Mucosa of descending colon (tissue), 3 donors: ENCODE data around the gene HEXIM1. TPM values are rescaled to one million over a fixed set of nuclear protein-coding genes. Genes with fewer than 3 reads are reported as not detected.

Experiments used
- ATAC-seq: fragments of 200-7000 bp; cut with Tn5 transposase; one replicate; pipeline ENCODE4 v1.9.1; 2020; ENCODE audit warnings: mild to moderate bottlenecking, moderate library complexity
- DNase-seq, 3 donors: peaks; one replicate each; pipeline ENCODE4 v3.0.0-alpha.2; 2020
- H3K36me3 ChIP-seq: fragments of 200-600 bp; one replicate; pipeline ENCODE4 v1.8.0; 2021; ENCODE audit warnings: low read depth, mild to moderate bottlenecking
- H3K4me1 ChIP-seq: fragments of 200-600 bp; one replicate; pipeline ENCODE4 v1.8.0; 2021; ENCODE audit warnings: low read depth, mild to moderate bottlenecking
- H3K4me3 ChIP-seq: fragments of 200-600 bp; one replicate; pipeline ENCODE4 v1.8.0; 2021; ENCODE audit warnings: mild to moderate bottlenecking
- H3K9me3 ChIP-seq: fragments of 200-600 bp; one replicate; pipeline ENCODE4 v1.8.0; 2021; ENCODE audit warnings: mild to moderate bottlenecking
- CTCF ChIP-seq: fragments of 200-600 bp; IDR thresholded peaks from one replicate; pipeline ENCODE4 v1.8.0; 2022; ENCODE audit warnings: antibody characterized with exemption, mild to moderate bottlenecking
- intact Hi-C, 2 donors: fragments of 100-400 bp; cut with DNase I in 1 of 2; cut with micrococcal nuclease in 1 of 2; formaldehyde crosslinking; loops; one replicate each; pipeline versions ENCODE4 v1.11.0 to v1.11.1; 2022; cut with DNase I, micrococcal nuclease
- total RNA-seq, 3 donors: library from RNA; stranded (reverse); fragmentation: NEBNext Ultra II Directional in 2 of 3; extraction: Animal tissue kit (Norgen Biotek cat#: 25700) in 2 of 3; gene quantifications; one replicate each; pipeline versions ENCODE4 v1.2.1 to v1.2.4, GENCODE V29; 2021 to 2023
- donor health status: DM: no; HTN: no; CAD: no; lungs with moderate emphysema.
- donor health status: DM: no; HTN: no; CAD: no.
- donor health status: DM: no; HTN: yes; CAD: no.

Gene HEXIM1
- total RNA-seq, 3 donors from 2014 or later = 36.7 to 98.2 (median 37.0) TPM

- peak; percentile 98 to 99 (median 98) for DNase-seq
- no peaks in the 10 kb centered on the region for H3K9me3 ChIP-seq
- peaks cover 3% of the 10 kb centered on the region for H3K36me3 ChIP-seq
- peaks cover 35% of the 10 kb centered on the region for H3K4me1 ChIP-seq
- TF ChIP-seq CTCF = no peak
- peak within 1 kb of the TSS; percentile 98 for H3K4me3 ChIP-seq
- intact Hi-C loops = no loop called here
- ATAC-seq = peak; percentile 96
Measured at GRCh38 chr17:45161288-45162024, 13.2 kb downstream of the HEXIM1 start, which contains the start of gene HEXIM2. Gene HEXIM2 (plus strand): TSS chr17:45161875. CDS start chr17:45162794, 919 bp downstream.

- peak in 2 of 3 donors; percentile 45 to 54 for DNase-seq
- no peak for ATAC-seq
- intact Hi-C loops = no loop called here
Measured at GRCh38 chr17:45162025-45162687, 13.9 kb downstream of the HEXIM1 start.

GRCh38 chr17:45164734-45165269 lies 16.5 kb downstream of the HEXIM1 start:
- DNase-seq (peak in 1 of 3 donors; percentile 17), ATAC-seq (no peak)
- H3K9me3 ChIP-seq = no peaks in the 10 kb centered on the region
- intact Hi-C loops = no loop called here
- H3K4me3 ChIP-seq = no peak overlapping the region
- peaks cover 3% of the 10 kb centered on the region for H3K36me3 ChIP-seq
- no peak for TF ChIP-seq CTCF
- peaks cover 12% of the 10 kb centered on the region for H3K4me1 ChIP-seq

More at GRCh38 chr17:45162025-45162687, 13.9 kb downstream of the HEXIM1 start:
- peaks cover 3% of the 10 kb centered on the region for H3K36me3 ChIP-seq
- H3K4me3 ChIP-seq = no peak overlapping the region
- peaks cover 35% of the 10 kb centered on the region for H3K4me1 ChIP-seq
- no peak for TF ChIP-seq CTCF
- no peaks in the 10 kb centered on the region for H3K9me3 ChIP-seq

- no peak for ATAC-seq
Measured at GRCh38 chr17:45168991-45169752, 20.9 kb downstream of the HEXIM1 start.

More at GRCh38 chr17:45168991-45169752, 20.9 kb downstream of the HEXIM1 start:
- DNase-seq = no peak
- TF ChIP-seq CTCF = no peak
- Histone ChIP-seq H3K9me3 (no peaks in the 10 kb centered on the region), H3K4me1 (peaks cover 27% of the 10 kb centered on the region), H3K36me3 (no peaks in the 10 kb centered on the region), H3K4me3 (no peak overlapping the region)
- intact Hi-C loops = no loop called here
